ENCODE results near the gene TUFT1.
"Not testable (repeated sequence)": the region's sequence is repeated elsewhere in the genome, so short reads cannot be mapped to it uniquely, and the experiment has no call there.

The TUFT1 gene

GRCh38 chr1:151584278-151584677 lies 44.2 kb downstream of the TUFT1 start:
- no peak for DNase-seq

GRCh38 chr1:151584780-151585179 lies 44.7 kb downstream of the TUFT1 start:
- no peak for DNase-seq

- DNase-seq, result no peak
These were observed 45.5 kb downstream of the TUFT1 start for GRCh38 chr1:151585622-151586021.

- no peak for DNase-seq
These were observed 50.9 kb downstream of the TUFT1 start for GRCh38 chr1:151590961-151591360.

- no peak for DNase-seq
These were observed 53.6 kb downstream of the TUFT1 start for GRCh38 chr1:151593730-151594129.

- DNase-seq, result peak; percentile 38
These were observed 54.1 kb downstream of the TUFT1 start for GRCh38 chr1:151594143-151594625.

GRCh38 chr1:151596166-151596953 lies 56.3 kb downstream of the TUFT1 start:
- DNase-seq, result no peak

GRCh38 chr1:151602550-151602949 lies 62.4 kb downstream of the TUFT1 start:
- DNase-seq, result not testable (repeated sequence)

GRCh38 chr1:151604291-151604690 lies 64.2 kb downstream of the TUFT1 start:
- DNase-seq, result no peak

GRCh38 chr1:151606384-151606783 lies 66.3 kb downstream of the TUFT1 start:
- no peak for DNase-seq

- DNase-seq, result no peak
These were observed 66.7 kb downstream of the TUFT1 start for GRCh38 chr1:151606857-151607256.

GRCh38 chr1:151610142-151610541 lies 70.0 kb downstream of the TUFT1 start:
- DNase-seq, result no peak

- no peak for DNase-seq
These were observed 71.2 kb downstream of the TUFT1 start for GRCh38 chr1:151611288-151611790.

- peak; percentile 82 for DNase-seq
These were observed 71.9 kb downstream of the TUFT1 start, which contains the start of gene SNX27 for GRCh38 chr1:151611832-151612500. TSS of gene SNX27 (plus strand) at chr1:151612050. CDS start at chr1:151612202, 152 bp downstream.

GRCh38 chr1:151612501-151613281 lies 72.6 kb downstream of the TUFT1 start:
- no peak for DNase-seq

- no peak for DNase-seq
These were observed 73.2 kb downstream of the TUFT1 start for GRCh38 chr1:151613282-151613780.

GRCh38 chr1:151615711-151616504 lies 75.8 kb downstream of the TUFT1 start:
- no peak for DNase-seq

GRCh38 chr1:151616505-151616849 lies 76.4 kb downstream of the TUFT1 start:
- no peak for DNase-seq

GRCh38 chr1:151618003-151618402 lies 77.9 kb downstream of the TUFT1 start:
- DNase-seq, result no peak

GRCh38 chr1:151618470-151618869 lies 78.4 kb downstream of the TUFT1 start:
- no peak for DNase-seq

- DNase-seq, result not testable (repeated sequence)
These were observed 78.9 kb downstream of the TUFT1 start for GRCh38 chr1:151618996-151619395.

- no peak for DNase-seq
These were observed 79.5 kb downstream of the TUFT1 start for GRCh38 chr1:151619489-151620093.

All from NCI-H748 treated with DMSO at 0.1 percent for 48 hours (cell line).